HK-2 (cell line): Measurements from ENCODE around the gene BCAR1.
"Not testable (repeated sequence)": the region's sequence is repeated elsewhere in the genome, so short reads cannot be mapped to it uniquely, and the experiment has no call there.

Experiments
- DNase-seq: peaks from one replicate; pipeline ENCODE4 v3.0.0-alpha.2; 2018; ENCODE audit not compliant: unreplicated experiment

BCAR1 gene

DNA sequence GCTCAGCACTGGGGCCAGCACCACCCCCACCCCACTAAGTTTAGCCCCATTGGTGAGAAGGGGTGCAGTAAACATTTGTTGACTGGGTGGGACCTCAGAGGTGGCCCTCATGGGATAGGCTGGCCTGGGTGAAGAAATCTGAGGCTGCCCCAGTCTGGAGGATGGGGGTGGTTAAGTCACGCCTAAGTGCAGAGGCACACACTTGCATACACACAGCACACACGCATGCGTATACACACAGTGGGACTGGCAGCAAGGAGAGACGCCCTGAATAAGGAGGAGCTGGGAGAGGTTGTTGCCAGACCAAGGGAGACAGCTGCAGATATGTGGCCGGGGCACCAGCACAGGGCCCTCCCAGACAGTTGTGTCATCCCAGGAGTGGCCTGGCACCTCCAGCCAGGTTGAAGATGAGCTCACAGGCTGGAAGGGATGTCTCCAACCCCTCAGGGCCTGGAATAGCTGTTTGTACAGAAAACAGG lies 3.0 kb upstream of the BCAR1 start:
- DNase-seq = no peak

DNA sequence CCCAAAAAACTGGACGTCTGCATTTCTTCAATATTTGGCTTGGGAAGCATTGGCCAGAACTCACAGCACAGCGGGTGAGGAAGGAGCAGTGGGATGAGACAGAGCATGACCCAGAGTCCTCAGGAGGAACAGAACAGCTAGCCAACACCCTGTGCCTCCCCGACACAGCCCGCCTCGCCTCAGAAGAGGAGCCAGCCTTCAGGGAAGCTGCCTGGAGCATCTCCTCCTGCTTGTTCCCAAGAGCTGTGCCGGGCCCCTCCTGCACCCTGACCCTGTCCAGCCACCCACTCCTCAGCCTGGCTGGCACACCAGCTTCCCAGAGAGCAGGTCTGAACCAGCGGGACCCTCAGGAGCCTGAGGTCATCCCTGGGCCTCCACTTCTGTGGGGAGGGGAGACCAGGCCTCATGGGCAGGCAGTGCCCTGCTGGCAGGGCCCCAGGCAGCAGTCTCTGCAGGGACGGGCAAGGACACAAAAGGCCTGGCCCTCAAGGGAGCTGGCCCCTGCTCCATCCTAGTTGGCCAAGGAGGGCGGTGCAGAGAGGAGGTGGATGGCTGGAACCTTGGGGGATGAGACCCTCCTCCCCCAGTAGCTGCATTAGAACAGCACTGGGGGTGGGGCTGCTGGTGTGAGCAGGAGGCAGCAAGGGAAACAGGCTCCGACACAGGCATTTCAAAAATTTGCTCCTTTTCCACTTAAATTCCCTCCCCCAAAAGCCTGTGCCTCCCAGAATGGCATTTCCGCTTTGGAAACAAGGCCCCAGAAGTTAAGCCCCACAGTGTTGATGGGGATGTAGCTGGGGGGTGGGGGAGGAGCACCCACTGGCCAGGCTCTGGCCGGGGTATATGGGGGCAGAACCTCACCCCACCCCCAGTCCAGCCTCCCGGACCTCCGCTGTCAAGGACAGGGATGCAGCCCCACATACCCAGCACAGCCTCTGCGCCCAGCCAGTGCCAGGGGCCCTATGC lies 1.8 kb upstream of the BCAR1 start:
- no peak for DNase-seq

DNA sequence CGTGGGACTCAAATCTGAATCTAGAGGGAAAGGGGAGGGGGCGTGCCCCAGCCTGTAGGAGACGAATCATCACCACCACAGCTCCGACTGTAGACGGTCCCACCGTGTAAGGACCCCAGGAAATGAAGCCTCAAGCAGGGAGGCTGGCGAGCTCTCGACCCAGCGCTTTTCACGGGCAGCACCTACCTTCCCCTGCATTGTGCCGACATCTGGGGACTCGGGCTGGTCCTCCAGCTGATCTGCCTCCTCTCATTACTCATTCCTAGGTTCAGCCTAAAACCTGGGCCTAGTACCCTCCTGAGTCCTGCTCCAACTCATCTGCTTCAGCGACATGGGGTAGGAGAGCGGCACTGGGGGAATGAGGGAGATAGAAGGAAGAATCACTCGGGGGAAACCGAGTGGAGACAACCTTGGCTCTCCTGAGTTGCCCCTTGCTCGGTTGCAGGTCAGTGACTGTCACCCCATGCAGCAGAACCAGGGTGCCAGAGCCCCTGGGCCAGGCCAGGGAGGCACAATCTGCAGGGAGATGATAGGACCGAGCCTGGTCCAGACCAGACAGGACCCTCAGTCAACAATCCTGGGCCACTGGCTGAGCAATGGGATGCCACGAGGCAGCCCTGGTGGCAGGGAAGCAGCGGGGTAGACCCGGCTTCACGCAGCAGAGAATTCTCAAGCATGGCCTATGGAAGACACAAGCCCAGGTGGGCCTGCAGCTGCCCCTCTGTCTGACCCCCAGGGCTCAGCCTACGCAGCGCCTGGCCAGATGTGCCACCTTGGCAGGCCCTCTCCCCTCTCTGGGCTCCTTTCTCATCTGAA lies 833 bp upstream of the BCAR1 start:
- no peak for DNase-seq

DNA sequence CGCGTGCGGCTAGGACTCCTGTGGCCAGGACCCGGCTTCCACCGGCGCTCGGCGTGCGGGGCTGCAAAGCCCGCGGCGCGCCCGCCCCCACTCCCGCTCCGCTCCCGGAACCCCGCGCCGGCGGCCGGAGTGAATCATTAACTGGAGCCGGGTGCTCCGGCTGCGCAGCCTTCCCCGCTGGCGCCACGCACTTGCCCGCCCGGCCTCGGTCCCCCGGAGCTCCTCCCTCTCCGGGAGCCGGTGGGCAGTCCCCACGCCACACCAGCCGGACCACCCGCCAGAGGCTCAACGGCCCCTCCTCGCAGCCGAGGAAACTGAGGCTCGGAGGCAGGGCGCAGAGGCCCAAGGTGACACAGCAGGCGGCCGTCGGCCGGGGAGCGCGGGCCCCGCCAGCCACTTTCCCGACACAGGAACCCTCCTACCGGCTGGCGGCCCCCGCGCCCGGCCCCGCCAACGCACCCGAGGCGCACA lies 580 bp downstream of the BCAR1 start:
- DNase-seq = peak; percentile 71

DNA sequence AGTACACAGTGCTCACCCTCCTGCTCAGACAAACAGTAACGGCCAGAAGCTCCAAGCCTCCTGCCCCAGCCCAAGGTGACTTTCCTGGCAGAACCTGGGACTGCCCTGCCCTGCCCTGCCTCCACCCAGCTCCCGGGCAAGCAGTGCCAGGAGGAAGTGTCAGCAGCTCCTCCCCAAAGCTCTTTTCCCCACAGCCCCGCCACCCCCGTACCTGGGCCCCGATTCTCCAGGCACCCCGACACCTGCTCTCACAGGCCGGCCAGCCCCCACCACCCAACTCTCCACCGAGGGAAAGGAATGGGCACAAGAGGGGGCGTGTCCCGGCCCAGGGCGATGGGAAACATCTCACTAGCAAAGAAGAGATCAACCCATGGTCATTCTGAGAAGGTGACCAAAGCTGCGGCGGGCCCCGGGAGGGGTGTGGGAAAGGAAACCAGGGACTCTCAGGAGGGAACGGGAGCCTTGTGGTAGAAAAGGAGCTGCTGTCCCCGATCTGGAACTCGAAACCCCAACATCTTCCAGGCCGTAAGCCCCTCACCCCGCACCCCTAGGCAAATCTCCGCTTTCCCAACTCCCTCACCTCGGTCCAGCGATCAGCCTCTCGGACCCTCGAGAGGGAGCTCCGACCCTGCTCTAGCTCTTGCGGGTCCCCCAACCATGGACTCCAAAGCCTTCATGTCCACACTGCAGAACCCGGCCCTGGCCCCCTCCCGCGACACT lies 1.2 kb downstream of the BCAR1 start:
- no peak for DNase-seq

DNA sequence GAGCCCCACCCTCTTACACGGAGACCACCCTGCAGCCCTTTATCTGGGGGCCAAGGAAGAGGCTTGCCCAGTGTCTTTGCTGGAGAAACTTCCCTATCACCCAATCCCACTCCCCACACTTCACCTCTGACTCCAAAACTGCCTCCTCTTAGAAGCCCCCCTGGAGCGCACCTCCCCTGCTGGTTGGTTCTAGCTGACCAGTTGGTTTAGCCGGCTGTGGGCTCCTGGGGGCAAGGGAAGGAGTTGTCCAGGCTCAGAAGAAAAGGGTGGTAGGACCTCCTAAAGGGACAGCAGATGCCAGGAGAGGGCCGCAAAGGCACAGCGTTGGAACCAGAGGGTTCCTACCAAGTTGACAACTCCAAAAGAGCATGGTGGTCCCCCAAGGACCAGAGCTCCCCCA lies 2.0 kb downstream of the BCAR1 start:
- no peak for DNase-seq

DNA sequence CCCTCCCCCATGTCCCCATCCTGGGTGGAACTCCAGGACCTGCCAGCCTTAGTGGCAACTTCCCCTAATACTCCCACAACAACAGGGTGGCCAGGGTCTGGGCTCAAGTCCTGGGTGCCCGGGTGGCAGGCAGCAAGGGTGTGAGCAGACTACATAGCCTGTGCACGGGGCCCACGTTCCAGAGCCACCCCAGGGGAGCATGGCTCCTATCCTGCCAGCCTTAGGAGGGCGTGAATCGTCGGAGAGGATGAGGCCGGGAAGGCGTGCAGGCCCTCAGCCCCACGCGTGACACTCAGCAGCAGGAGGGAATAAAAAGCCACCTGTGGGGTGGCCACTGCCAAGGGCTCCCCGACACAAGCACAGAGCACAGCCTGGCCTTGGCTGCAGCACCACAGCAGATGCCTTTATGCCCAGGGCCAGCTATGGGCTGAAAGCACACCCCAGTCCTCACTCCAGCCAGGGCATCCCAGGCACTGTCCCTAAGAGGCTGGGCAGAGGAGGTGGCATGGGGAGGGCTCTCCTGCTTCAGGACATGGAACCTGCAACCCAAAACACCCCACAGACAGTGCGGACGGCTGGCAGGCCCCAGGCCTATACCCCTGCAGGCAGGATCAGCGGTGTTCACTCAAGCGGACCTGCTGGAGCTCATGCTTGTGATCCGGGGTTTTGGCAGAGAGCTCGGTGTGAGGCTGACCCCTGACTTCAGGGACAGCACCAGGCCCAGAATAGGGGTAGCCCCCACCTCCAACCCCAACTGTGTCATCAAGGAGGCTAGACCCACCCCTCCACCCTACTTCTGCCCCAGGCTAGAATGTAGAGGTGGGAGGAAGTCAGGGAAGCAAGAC lies 2.7 kb downstream of the BCAR1 start:
- no peak for DNase-seq

DNA sequence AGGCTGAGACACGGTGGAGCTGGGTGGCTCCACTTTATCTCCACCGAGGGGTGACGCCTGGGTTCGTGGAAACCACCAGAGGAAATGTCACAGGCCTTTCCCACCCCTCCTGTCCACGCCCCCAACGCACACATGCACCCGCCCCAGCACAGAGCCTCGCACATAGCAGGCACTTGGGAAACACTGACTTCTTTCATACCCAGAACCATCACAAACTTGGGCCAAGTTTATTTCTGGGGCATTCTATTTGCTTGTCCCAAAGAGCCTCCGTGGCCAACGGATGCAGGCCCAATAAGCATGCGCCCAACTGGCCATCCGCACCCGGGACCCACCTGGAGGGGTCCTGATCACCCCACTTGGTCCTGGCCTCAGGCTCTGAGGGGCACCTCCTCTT lies 3.3 kb downstream of the BCAR1 start:
- DNase-seq = no peak

DNA sequence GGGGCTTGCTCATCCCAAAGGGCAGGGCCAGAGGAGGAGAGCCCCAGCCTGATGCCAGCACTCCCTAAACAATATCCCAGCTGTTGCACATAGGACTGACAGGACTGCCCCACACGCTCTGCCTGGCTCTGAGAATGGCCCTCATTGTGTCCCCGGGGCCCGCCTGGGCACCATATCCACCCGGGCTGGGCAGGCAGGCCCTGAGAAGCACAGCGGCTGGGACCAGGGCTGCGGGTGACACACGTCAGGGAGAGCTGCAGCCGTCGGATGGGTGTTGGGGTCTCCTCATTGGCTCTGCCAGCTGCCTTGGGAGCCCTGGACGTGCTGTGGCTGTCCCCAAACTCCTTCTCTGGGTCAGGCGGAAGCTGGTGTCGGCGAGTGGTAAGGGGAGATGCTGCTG lies 4.2 kb downstream of the BCAR1 start:
- DNase-seq = no peak

DNA sequence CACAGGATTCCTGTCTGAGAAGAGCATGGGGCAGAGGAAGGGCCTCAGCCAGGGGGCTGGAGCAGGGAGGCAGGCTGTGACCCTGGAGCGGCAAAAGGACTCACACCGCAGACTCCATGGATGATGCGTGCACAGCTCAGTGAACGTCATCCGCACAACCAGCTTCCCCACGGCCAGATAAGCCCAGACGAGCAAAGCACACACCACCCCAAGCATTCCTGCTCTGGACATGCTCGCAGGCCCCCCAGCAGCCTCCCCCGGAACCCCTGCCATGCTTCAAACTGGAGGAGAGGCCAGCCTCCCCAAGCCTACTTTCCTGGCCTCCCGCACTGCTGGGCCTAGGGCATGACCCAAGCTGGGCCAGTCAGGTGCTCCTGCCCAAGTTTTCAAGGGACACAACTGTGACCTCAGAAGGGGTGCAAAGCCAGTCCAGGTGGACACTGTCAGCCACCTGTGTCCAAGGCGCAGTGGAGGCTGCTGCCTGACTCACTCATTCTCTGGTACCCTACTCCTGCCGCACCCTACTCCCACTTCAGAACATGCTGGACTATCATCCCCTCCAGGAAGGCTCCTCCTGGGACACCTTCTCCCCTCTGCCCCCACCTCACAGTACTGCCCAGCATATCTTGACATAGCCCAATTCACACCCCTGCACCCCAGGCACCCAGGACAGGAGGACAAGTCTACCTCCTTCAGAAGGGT lies 4.8 kb downstream of the BCAR1 start:
- DNase-seq = no peak

DNA sequence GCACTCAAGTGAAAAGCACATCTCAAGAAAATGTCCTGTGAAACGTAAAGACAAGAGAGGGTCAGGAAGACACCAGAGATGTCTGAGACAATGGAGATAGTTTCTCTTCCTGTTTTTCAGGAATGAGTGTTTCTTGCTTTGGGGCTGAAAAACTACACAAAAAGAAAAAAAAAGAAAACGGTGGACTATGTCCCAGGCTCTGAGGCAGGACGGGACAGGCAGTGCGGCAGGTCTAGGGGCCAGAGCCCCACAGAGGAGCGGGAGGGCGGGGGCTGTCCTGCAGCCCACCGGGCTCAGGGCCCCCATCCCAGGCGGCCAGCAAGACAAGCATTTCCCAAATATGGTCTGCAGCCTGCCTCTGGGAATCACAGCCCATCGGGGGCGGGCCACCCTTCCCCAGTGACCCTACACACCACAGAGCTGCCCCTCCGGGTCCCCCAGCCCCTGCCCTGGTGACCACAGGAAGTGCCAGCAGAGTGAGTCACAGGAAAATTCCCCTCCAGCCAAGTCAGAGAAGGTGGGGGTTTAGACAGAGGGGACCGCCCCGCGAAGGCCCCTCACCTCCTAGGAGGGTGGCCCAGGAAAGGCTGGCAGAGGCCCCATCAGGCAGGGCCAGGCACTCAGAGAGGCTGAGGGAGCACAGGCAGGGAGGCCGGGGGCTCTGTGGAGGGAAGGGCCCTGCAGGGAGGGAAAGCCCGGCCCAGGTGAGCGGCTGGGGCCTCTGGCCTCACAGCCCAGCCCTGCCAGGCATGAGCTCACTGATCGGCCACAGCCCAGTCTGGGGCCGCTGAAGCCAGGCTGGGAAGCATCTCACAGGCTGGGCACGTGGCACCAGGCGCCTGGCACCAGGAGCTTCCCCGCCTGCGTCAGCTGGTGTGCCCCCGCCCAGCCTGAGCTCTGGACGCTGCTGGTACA lies 6.3 kb downstream of the BCAR1 start:
- peak; percentile 98 for DNase-seq

DNA sequence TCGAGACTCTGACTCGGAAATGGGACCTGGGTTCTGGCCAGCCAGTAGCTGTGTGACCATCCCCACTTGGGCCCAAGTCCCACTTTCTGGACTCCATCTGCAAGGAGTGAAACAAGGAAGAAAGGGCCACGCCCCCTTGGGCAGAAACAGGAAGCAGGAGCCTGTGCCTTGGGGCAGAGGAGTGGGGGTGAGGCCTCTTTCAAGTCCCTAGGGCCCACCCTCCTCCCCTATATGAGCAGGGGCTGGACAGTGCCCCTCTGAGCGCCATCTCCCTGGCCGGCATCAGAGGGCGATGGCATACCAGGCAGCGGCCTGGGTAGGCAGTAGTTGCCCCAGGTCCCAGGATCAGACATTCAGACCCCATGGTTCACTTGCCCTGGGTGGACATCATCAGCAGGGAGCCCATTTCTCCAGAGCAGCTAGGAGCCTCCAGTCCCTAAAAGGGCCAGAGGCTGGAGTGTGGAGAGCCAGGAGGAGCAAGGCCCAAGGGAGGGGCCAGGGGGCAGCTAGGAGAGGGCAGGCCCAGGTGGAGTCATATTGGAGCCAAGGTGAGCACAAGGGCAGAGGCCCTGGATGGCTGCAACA lies 7.1 kb downstream of the BCAR1 start:
- no peak for DNase-seq

DNA sequence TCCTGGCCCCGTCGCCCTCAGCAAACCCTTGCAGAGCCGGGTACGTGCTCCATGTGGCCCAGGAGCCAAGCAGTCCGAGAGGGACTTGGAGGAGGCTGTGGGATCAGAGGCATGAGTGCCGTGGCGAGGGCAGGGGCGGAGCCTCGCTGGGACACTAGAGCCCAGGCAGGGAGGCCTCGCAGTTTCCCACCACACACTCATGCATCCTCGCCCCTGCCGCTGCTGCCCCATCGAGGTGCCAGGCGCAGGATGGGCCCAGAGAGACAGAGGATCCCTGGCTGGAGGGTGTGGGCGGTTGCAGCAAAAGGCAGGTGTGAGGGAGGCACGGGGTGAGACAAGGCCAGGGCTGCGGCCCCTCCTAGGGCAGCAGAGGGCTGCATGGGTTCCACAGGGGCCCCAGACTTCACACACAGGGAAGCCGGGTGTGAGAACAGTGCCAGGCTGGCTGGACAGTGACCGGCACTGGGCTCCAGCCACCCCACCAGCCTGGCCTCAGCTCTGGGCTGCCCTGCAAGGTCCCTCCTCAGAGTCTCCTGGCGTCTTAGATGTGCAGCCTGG lies 7.7 kb downstream of the BCAR1 start:
- no peak for DNase-seq

DNA sequence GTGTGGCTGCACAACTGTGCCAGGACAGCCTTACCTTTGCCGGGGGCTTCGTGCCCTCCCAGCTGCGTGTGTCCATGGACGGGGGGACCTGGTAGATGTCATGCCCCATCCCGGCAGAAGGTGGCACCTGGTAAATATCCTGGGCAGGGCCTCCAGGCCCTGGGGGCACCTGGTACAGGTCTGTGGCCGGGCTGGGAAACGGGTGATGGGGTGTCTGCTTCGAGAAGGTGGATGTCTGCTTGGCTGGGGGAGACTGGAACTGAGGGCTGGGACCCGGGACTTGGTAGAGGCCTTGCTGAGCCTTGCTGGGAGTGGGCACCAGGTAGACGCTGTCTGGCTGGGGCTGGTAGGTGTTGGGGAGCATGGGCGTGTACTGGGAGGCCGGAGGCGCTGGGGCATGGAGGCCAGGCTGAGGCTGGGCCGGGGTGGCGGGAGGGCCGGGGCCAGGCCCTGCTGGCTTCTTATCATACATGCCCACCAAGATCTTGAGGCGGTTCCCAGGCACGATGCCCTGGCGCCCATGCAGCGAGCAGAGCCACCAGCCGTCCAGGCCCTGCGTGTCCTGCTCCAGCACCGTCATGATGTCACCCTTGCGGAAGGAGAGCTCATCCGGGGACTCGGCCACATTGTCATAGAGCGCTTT lies 8.9 kb downstream of the BCAR1 start:
- DNase-seq = not testable (repeated sequence)

DNA sequence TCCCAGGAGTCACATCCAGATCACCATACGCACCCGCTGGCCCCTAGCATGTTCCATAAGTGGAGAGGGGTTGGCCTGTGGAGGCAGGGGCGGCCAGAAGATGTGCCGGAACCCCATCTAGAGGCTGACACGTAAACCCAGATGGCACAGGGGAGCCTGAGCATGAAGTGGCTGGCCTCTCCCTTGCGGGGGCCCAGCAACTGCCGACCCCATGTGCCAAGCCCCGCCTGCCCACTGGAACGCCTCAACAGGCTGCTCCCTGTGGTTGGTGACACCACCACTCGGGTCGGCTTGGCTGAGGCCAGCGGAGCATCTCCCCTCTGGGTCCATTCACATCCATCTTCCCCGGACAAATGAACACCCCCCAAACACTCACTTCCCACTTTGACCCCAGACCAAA lies 9.5 kb downstream of the BCAR1 start:
- no peak for DNase-seq

DNA sequence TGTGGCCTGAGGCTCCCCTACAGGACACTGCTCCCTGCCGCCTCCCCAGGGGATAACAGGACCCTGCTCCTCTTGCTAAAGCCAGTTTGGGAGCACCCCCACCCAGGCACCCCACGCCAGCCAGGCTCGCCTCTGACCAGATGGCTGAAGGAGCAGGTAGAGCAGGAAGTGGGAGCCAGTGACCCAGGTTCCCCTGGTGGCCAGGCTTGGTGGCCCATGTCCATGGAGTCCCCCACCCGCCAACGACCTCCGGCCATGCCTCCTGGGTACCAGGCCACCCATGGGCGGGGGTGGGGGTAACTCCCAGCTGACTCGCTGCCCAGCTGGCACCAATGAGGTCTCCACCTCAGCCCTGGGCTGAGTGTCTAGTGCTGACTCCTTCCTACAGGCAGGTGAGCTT lies 10.0 kb downstream of the BCAR1 start:
- DNase-seq = no peak

DNA sequence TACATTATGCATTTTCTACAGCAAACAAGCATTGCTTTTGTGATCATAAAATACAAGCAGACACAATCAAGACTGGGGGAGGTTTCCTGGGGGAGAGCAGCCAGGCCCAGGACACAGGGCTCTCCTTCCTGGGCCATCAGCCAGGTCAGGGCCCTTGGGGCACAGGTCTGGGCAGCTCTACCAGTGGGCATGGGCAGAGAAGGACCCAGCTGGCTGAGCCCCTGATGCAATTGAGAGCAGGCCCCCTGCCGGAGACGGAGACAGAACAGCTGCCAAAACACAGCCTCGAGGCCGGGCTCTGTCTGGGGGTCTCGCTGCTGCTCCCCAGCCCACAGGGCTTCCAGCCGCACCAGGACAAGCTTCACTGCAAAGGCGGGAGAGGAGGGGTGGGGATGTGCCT lies 10.8 kb downstream of the BCAR1 start:
- DNase-seq = not testable (repeated sequence)

DNA sequence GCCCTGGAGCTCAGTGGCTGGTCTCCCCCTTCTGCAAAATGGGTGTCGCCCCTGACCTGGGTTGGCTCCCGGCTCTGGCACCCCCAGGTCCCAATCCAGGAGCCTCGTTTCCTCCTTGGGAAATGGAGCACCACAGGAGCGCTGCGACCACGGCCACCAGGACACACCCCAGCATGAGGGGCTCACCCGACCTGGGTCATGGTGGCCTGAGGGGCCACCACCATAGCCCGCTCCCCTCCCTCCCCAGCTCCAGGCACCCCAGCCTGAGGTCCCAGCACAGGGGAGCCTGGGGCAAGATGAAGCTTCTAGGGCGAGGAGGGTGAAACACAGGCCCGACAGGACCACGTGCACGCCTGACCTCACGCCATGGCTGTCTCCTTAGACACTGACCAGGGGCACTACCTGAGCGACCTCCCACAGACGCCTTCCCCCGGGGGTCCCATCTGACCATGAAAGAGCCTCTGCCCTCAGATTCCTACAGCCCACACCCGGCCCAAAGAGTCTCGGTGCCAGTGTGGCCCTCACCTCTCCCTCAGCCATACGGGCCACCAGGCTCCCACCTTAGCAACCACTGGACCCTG lies 11.8 kb downstream of the BCAR1 start:
- no peak for DNase-seq
